Measurements from ENCODE around the gene ZNF629.

The ZNF629 gene

DNA sequence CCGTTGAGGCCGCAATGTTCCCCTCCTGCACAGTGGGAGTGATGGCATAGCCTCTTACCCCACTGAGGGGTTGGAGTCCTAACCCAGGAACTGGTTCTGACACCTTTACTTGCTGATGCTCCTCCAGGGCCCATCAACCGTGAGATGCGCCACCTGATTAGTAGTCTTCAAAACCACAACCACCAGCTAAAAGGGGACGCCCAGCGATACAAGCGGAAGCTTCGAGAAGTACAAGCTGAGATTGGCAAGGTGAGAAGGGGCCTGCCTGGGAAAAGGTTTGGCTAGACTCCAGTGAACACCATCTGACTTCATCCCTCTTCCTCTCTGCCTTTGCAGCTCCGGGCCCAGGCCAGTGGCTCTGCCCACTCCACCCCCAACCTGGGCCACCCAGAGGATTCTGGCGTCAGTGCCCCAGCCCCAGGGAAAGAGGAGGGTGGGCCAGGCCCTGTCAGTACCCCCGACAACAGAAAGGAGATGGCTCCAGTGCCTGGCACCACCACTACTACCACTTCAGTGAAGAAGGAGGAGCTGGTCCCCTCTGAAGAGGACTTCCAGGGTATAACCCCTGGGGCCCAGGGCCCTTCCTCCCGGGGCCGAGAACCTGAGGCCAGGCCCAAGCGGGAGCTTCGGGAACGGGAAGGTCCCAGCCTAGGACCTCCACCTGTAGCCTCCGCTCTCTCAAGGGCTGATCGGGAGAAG lies 19.1 kb downstream of the ZNF629 start:
- DNase-seq (ENCODE audit: low read depth, low spot score): no peak

DNA sequence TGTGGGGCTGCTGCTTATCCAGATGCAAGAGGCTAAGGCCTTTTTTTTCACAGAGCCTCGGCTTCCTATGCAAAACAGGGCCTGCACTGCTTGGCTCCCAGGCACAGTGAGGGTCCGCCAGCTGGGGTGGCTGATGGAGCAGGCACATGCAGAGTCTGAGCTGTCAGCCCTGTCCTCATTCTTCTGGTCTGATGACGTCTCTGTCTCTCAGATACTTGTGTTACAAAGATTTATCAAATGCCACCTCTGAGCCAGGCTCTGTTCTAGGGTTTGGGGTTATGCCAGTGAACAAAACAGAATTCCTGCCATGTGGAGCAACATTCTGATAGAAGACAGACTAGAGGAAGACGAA lies 20.1 kb downstream of the ZNF629 start:
- no peak for DNase-seq (ENCODE audit: low read depth, low spot score)

- DNase-seq (ENCODE audit: low read depth, low spot score): no peak
Observed at GRCh38 chr16:30766206-30766932, 20.6 kb downstream of the ZNF629 start.

- no peak for DNase-seq (ENCODE audit: low read depth, low spot score)
Observed at GRCh38 chr16:30764816-30765465, 22.1 kb downstream of the ZNF629 start.

DNA sequence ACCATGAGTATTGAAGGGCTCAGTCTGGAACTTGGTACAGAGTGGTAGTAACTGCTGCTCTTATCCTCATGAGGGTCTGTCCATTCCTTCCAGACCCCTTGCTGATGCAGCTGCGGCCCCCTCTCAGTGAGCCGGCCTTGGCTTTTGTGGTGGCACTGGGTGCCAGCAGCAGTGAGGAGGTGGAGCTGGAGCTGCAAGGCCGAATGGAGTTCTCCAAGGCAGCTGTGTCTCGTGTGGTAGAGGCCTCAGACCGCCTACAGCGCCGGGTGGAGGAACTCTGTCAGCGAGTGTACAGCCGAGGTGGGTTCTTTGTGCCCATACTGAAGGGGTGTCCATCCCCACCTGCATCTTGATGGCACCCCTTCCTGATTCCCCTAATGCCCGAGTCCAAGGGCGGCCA lies 22.9 kb downstream of the ZNF629 start:
- DNase-seq (ENCODE audit: low read depth, low spot score): no peak

- DNase-seq (ENCODE audit: low read depth, low spot score): no peak
Observed at GRCh38 chr16:30762991-30763725, 23.8 kb downstream of the ZNF629 start.

DNA sequence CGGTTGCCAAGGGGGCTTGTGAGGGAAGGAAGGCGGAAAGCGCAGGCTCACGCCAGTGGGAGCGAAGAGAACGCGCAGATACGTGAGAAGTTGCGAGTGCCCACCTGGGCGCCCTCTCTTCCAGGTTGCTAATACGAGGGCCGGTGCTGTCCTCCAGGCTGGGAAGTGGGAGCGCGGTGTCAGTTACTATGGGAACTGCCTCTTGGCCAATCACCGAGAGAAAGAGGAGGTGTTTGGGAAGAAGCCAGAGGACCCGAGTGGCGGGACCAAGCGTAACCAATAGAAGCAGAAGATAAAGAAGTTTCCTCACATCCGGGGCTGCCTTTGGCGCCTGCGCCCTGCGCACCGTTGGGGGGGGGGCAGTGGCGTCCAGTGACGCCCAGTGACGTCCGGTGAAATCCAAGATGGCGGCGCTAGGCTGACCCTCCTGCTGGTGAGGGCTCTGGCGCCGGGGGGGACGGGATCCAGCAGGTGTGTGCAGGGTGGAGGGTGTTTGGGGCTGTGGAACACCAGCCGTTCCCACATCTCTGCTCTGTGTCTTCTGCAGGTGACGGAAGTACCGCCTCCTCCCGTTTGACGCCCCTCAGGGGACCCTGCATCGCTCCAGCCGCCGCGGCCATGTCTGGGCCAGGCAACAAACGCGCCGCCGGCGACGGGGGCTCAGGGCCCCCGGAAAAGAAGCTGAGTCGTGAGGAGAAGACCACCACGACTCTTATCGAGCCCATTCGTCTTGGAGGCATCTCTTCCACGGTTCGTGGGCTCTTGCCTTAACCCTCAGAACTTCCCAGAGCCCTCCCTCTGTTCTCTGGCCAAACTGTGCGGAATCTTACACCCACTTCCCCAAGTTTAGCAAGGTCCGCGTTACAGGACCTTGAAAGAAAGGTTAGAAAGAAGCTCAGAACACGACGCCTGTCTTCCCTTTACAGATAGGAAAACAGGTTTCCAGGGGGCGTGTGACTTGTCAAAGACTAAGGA lies 24.8 kb downstream of the ZNF629 start, which contains the start of the genes CFAP119 and RNF40:
Gene CFAP119, minus strand, starts transcription at position 135 of the 975 bp plus-strand sequence. CDS start 314 bp downstream, outside the sequence.
Gene RNF40, plus strand, starts transcription at position 395 of the 975 bp plus-strand sequence. Its CDS starts 224 bp downstream, at position 619.
- peak; percentile 99 for DNase-seq (ENCODE audit: low read depth, low spot score)

GRCh38 chr16:30761427-30761927 lies 25.5 kb downstream of the ZNF629 start:
- DNase-seq (ENCODE audit: low read depth, low spot score): peak; percentile 50

DNA sequence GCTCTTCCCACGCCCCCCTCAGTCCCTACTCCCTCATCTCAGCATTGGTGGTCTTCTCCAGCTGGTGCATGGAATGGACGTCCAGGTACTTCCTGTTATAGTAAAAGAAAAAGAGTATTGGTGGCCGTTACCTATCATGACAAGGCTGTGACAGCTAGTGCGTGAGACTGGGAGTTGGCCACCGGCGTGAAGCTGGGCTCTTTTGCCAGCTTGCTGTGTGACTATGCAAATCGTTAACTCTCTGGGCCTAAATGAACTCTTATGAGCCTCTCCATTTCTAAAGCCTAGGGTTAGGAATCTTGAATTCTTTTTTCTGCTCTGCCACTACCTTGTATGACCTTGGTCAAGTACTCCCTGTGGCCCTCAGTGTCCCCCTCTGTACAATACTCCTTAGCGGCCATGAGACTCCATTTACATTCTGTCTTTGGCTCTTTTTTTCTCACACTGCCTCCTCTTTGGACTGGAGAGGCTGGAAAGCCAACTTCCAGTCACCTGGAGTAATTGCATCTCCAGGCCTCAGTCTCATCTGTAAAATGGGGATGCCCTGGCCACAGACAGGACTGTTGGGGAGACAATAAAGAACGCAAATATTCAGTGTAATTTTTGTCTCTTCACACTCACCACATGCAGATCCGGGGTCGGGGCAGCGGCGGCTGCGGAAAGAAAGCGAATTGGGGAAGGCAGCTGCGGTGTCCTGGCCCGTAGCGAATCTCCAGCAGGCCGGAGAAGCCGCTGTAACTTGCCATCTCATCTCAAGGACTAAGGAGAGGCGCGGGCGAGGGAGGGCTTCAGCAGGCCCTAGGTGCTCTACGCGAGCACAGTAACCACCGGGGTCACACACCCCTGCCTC lies 26.2 kb downstream of the ZNF629 start:
- DNase-seq (ENCODE audit: low read depth, low spot score): no peak

DNA sequence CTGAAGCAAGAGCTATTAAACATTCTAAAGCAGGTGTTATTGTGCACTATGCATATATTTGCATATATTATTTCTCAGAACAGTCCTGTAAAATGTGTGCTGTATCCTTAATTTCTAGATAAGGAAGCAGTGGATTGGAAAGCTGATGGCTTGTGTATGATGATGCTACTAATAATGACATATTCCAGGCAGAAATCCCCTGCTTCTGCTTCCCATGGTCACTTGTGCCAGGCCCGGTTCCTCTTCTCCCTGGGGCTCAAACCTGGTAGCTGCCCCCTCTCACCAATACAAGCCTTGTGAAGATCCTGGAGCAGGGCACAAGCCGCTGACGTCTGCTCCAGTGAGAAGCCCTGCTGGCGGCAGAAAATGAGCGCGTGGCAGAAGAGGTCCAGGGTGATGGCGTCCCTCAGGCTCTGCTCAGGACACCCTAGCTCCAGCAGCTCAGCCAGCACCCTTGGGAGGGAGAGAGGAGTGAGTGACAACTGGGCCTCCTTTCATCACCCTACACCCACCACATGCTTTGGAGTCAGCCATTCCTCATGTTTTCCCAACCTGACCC lies 26.9 kb downstream of the ZNF629 start:
- DNase-seq (ENCODE audit: low read depth, low spot score): no peak

DNA sequence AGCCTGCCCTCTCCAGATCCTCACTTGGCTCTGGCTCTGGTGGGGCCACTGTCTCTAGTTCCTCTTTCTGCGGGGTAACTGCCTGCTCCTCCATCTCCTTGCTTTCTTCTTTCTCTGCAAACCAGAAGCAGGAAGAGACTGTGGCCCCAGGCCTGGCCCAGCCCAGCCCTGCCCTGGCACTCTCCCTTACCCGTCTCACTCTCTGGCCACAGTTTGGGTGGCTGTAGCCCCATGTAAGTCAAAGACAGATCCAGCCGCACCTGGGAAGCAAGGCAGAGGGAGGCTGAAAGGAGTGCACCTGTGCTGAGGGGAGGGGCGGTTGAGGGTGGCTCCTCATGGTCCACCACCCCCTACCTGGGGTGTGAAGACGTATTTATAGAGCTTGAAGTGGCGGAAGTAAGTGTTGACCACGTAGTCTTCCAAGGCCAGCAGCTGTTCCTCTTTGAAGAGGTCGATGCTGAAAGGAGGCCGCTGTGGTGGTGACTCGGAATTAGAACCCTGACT lies 28.0 kb downstream of the ZNF629 start:
- no peak for DNase-seq (ENCODE audit: low read depth, low spot score)

- no peak for DNase-seq (ENCODE audit: low read depth, low spot score)
Observed at GRCh38 chr16:30757316-30757715, 29.7 kb downstream of the ZNF629 start.

GRCh38 chr16:30756781-30757100 lies 30.3 kb downstream of the ZNF629 start:
- DNase-seq (ENCODE audit: low read depth, low spot score): no peak

GRCh38 chr16:30755955-30756780 lies 30.8 kb downstream of the ZNF629 start:
- no peak for DNase-seq (ENCODE audit: low read depth, low spot score)

DNA sequence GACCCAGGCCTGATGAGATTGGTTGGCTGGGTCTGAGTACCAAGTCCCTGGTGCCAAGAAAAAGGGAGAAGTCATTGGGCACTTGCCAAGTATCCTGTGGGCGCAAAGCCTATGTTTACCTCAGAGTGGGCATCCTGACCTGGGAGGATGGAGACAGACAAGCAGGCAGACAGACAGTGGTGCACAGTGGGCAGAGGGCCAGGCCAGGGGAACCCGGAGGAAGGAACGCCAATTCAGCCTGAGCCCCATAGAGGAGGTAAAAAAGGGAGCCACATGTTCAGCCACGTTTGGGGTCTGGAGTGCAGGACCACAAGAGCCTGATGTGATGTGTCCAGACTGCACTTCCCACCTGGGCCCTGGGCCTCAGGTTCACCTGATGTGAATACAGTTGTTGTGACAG lies 33.4 kb downstream of the ZNF629 start:
- no peak for DNase-seq (ENCODE audit: low read depth, low spot score)

DNA sequence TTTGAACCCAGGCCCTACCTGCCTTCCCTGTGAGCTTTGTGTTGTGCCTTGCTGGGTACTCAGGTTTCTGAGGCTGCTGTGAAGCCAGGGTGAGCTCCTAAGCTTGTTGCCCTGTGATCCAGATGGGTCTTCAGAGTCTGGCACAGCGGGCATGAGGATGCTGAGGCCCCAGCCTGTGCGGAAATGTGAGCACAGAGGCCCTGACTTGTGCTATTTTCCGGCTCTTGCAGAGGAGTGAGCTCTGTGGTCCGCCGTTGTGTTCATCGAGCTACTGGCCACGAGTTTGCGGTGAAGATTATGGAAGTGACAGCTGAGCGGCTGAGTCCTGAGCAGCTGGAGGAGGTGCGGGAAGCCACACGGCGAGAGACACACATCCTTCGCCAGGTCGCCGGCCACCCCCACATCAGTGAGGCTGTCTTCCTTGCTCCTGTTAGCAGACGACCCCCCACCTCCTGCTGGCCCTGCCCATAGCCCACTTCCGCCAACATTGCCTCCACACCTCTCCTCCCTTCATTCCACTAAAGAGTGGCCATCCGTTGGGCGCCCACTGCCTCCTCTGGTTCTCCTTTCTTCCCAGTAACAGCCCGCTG lies 36.0 kb downstream of the ZNF629 start:
- no peak for DNase-seq (ENCODE audit: low read depth, low spot score)

DNA sequence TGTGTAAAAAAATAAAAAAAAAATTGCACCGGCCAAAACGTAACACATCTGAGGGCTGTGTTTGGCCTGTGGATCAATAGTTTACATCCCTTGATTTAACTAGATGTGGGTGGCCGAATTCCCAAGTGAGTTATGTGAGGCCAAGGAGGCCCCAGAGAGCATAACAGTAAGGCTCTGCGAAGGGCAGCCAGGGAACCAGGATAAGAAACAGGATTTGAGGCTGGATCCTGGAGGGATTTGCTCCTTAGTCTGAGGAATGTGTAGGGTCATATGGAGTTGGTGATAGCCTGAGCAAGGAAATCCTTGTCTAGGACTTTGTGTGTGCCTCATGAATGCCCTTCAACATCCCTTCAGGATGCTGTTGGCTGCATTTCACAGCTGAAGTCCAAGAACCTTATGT lies 36.8 kb downstream of the ZNF629 start:
- no peak for DNase-seq (ENCODE audit: low read depth, low spot score)
